ENCODE data around the gene UGT1A4.

DNA sequence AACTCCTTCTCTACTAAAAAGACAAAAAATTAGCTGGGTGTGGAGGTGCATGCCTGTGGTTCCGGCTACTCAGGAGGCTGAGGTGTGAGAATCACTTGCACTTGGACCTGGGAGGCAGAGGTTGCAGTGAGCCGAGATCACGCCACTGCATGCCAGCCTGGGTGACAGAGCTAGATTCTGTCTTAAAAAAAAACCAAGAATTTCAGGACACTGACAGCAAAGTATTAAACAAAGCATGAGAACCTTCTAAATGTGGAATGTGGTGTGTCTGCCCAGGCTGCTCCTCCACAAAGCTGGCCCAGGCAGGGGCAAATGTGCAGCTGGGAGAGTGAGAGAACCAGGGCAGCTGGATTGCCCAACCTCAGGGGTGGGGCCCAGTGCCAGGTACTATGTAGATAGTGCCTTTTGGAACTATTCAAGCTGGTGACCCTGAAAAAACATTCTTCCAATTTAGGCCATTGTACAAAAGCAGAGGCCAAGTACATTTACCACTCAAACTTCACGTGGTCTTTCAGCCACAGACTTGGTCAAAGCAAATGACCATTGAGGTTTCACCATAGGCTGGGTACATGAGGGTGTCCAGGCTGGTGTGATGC lies 12.5 kb upstream of the UGT1A4 start:
- TF ChIP-seq SIX5 (IDR thresholded peaks at IDR 0.05; ENCODE audit: low read depth, low read length, severe bottlenecking), result no peak
- TF ChIP-seq TARDBP (IDR thresholded peaks at IDR 0.05; ENCODE audit: borderline replicate concordance), result no peak
- no peak for TF ChIP-seq FOS (IDR thresholded peaks at IDR 0.05; ENCODE audit: borderline replicate concordance, extremely low read depth, insufficient read length)
- TF ChIP-seq ZNF384 (IDR thresholded peaks at IDR 0.05; ENCODE audit: borderline replicate concordance, low read depth, low read length), result no peak
- TF ChIP-seq, protein P1, sequence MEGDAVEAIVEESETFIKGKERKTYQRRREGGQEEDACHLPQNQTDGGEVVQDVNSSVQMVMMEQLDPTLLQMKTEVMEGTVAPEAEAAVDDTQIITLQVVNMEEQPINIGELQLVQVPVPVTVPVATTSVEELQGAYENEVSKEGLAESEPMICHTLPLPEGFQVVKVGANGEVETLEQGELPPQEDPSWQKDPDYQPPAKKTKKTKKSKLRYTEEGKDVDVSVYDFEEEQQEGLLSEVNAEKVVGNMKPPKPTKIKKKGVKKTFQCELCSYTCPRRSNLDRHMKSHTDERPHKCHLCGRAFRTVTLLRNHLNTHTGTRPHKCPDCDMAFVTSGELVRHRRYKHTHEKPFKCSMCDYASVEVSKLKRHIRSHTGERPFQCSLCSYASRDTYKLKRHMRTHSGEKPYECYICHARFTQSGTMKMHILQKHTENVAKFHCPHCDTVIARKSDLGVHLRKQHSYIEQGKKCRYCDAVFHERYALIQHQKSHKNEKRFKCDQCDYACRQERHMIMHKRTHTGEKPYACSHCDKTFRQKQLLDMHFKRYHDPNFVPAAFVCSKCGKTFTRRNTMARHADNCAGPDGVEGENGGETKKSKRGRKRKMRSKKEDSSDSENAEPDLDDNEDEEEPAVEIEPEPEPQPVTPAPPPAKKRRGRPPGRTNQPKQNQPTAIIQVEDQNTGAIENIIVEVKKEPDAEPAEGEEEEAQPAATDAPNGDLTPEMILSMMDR (IDR thresholded peaks at IDR 0.05 in 2 of 3, conservative IDR thresholded peaks at IDR 0.05 in 1 of 3; ENCODE audit: control insufficient read depth in 2 of 3, extremely low read depth in 1 of 3, insufficient read depth in 1 of 3, low read depth in 3 of 3, low read length in 3 of 3), result no peak
- TF ChIP-seq RFX5 (IDR thresholded peaks at IDR 0.05; ENCODE audit: low read depth, low read length), result no peak
- no peak for TF ChIP-seq TAF1 (IDR thresholded peaks at IDR 0.05; ENCODE audit: borderline replicate concordance, low read depth, low read length)
- no peak for TF ChIP-seq EZH2 (IDR thresholded peaks at IDR 0.05; ENCODE audit: borderline replicate concordance, control insufficient read depth, low read depth, low read length)
- no peak for TF ChIP-seq ETV6 (conservative IDR thresholded peaks at IDR 0.05 in 1 of 2, IDR thresholded peaks at IDR 0.05 in 1 of 2; ENCODE audit: borderline replicate concordance in 1 of 2, low read depth in 1 of 2)
- no peak for TF ChIP-seq POLR2AphosphoS2 (IDR thresholded peaks at IDR 0.05; ENCODE audit: low read depth, low read length)
- no peak for TF ChIP-seq KDM1A (IDR thresholded peaks at IDR 0.05; ENCODE audit: borderline replicate concordance)

Measured in GM12878 (cell line).